Peyer's patch (tissue), 4 donors: ENCODE results near the gene LDLRAP1. TPM values are rescaled to one million over a fixed set of nuclear protein-coding genes. Genes with fewer than 3 reads are reported as not detected.

ENCODE experiments used
- DNase-seq, 3 donors: peaks; one replicate each; pipeline ENCODE4 v3.0.0-alpha.2; 2017 to 2019
- H3K27ac ChIP-seq, 4 donors: fragments of 200-600 bp; sonication (generic); one replicate each; pipeline ENCODE4 v1.5.1; 2016 to 2019
- H3K27me3 ChIP-seq, 2 donors: fragments of 200-600 bp; sonication (generic); one replicate each; pipeline ENCODE4 v1.5.1; 2019
- H3K36me3 ChIP-seq, 3 donors: fragments of 200-600 bp; sonication (generic); one replicate each; pipeline ENCODE4 v1.5.1; 2016 to 2019
- H3K4me1 ChIP-seq, 4 donors: fragments of 200-600 bp; sonication (generic); one replicate each; pipeline ENCODE4 v1.5.1; 2016 to 2019
- H3K4me3 ChIP-seq, 4 donors: fragments of 200-600 bp; sonication (generic); 1 replicate in 3 of 4; 2 replicates in 1 of 4; pipeline ENCODE4 v1.5.1; 2016 to 2019; ENCODE audit warnings: mild to moderate bottlenecking in 1 of 4
- H3K9me3 ChIP-seq, 4 donors: fragments of 200-600 bp; sonication (generic); one replicate each; pipeline ENCODE4 v1.5.1; 2016 to 2019; ENCODE audit warnings: mild to moderate bottlenecking in 1 of 4
- CTCF ChIP-seq, 6 experiments: fragments of 450-650 bp in 4 of 6; fragments of 200-600 bp in 2 of 6; sonication (generic) in 1 of 6; IDR thresholded peaks; one replicate each; pipeline ENCODE4 v1.5.1; 2017 to 2019; ENCODE audit warnings: antibody characterized with exemption in 6 of 6, mild to moderate bottlenecking in 3 of 6, moderate library complexity in 1 of 6
- POLR2A ChIP-seq, 2 donors: fragments of 450-650 bp; IDR thresholded peaks; one replicate each; pipeline ENCODE4 v1.5.1; 2017; ENCODE audit warnings: antibody characterized with exemption in 2 of 2, mild to moderate bottlenecking in 2 of 2, moderate library complexity in 2 of 2
- total RNA-seq, 4 donors: library from RNA; depleted of rRNA; stranded (reverse); fragments of >200 nt; gene quantifications; one replicate each; pipeline ENCODE4 v1.1.0, GENCODE V29; 2016

Gene LDLRAP1
- total RNA-seq, 4 donors from 2014 or later = 20.1 to 24.5 (median 22.7) TPM

GRCh38 chr1:25531082-25531461, 12.3 kb upstream of the LDLRAP1 start:
- no peaks in the 10 kb centered on the region for H3K9me3 ChIP-seq
- TF ChIP-seq POLR2A (IDR thresholded peaks at IDR 0.05) (no peak), CTCF (IDR thresholded peaks at IDR 0.05) (no peak)

GRCh38 chr1:25532970-25533369, 10.4 kb upstream of the LDLRAP1 start:
- Histone ChIP-seq H3K27me3 (no peaks in the 10 kb centered on the region), H3K4me1 (no peaks in the 10 kb centered on the region), H3K4me3 (no peak overlapping the region), H3K9me3 (no peaks in the 10 kb centered on the region), H3K27ac (no peak overlapping the region), H3K36me3 (no peaks in the 10 kb centered on the region)
- DNase-seq = no peak
- no peak for TF ChIP-seq CTCF (IDR thresholded peaks at IDR 0.05)
- no peak for TF ChIP-seq POLR2A (IDR thresholded peaks at IDR 0.05)

More at GRCh38 chr1:25531082-25531461, 12.3 kb upstream of the LDLRAP1 start:
- Histone ChIP-seq H3K27ac (no peak overlapping the region), H3K27me3 (no peaks in the 10 kb centered on the region), H3K4me1 (no peaks in the 10 kb centered on the region), H3K36me3 (no peaks in the 10 kb centered on the region), H3K4me3 (no peak overlapping the region)
- DNase-seq = no peak

GRCh38 chr1:25533775-25534409, 9.5 kb upstream of the LDLRAP1 start:
- H3K9me3 ChIP-seq = no peaks in the 10 kb centered on the region
- TF ChIP-seq POLR2A (IDR thresholded peaks at IDR 0.05) (no peak), CTCF (IDR thresholded peaks at IDR 0.05) (no peak)
- no peak overlapping the region for H3K27ac ChIP-seq
- no peaks in the 10 kb centered on the region for H3K27me3 ChIP-seq
- no peaks in the 10 kb centered on the region for H3K4me1 ChIP-seq
- no peaks in the 10 kb centered on the region for H3K36me3 ChIP-seq
- no peak for DNase-seq
- no peak overlapping the region for H3K4me3 ChIP-seq

GRCh38 chr1:25534410-25534788, 9.0 kb upstream of the LDLRAP1 start:
- DNase-seq = no peak
- H3K27ac ChIP-seq = no peak overlapping the region
- no peak overlapping the region for H3K4me3 ChIP-seq
- H3K4me1 ChIP-seq = no peaks in the 10 kb centered on the region
- no peaks in the 10 kb centered on the region for H3K9me3 ChIP-seq
- no peaks in the 10 kb centered on the region for H3K27me3 ChIP-seq
- no peaks in the 10 kb centered on the region for H3K36me3 ChIP-seq
- no peak for TF ChIP-seq POLR2A (IDR thresholded peaks at IDR 0.05)
- no peak for TF ChIP-seq CTCF (IDR thresholded peaks at IDR 0.05)

GRCh38 chr1:25536124-25536523, 7.3 kb upstream of the LDLRAP1 start:
- H3K9me3 ChIP-seq = no peaks in the 10 kb centered on the region
- H3K4me1 ChIP-seq = no peaks in the 10 kb centered on the region
- H3K27ac ChIP-seq = no peak overlapping the region
- TF ChIP-seq POLR2A (IDR thresholded peaks at IDR 0.05) (no peak), CTCF (IDR thresholded peaks at IDR 0.05) (no peak)
- no peak overlapping the region for H3K4me3 ChIP-seq
- DNase-seq = no peak
- no peaks in the 10 kb centered on the region for H3K36me3 ChIP-seq
- no peaks in the 10 kb centered on the region for H3K27me3 ChIP-seq
